GM23248 (cell line): Measurements from ENCODE around the gene CAMTA1. TPM values are rescaled to one million over a fixed set of nuclear protein-coding genes. Genes with fewer than 3 reads are reported as not detected.

ENCODE experiments used
- DNase-seq: peaks from one replicate; pipeline ENCODE4 v3.0.0-alpha.2; 2015
- H2AFZ ChIP-seq: fragments of 200-600 bp; sonication (generic); 2 replicates; pipeline ENCODE4 v1.6.1; 2016; ENCODE audit warnings: antibody characterized with exemption
- H3F3A ChIP-seq: fragments of 200-600 bp; sonication (generic); 2 replicates; pipeline ENCODE4 v1.6.1; 2016; ENCODE audit warnings: mild to moderate bottlenecking, antibody characterized with exemption, mixed run types; ENCODE audit not compliant: insufficient read depth
- H3K27ac ChIP-seq: fragments of 200-600 bp; sonication (generic); 2 replicates; pipeline ENCODE4 v1.5.1; 2016; ENCODE audit warnings: mild to moderate bottlenecking
- H3K27me3 ChIP-seq: fragments of 200-600 bp; sonication (generic); replicated peaks from 2 replicates; pipeline ENCODE4 v1.6.1; 2016; ENCODE audit warnings: mild to moderate bottlenecking; ENCODE audit not compliant: insufficient read depth
- H3K36me3 ChIP-seq: fragments of 200-600 bp; sonication (generic); 2 replicates; pipeline ENCODE4 v1.6.1; 2016; ENCODE audit warnings: low read depth, mild to moderate bottlenecking
- H3K4me1 ChIP-seq: fragments of 200-600 bp; sonication (generic); 2 replicates; pipeline ENCODE4 v1.6.1; 2016; ENCODE audit warnings: mild to moderate bottlenecking; ENCODE audit not compliant: insufficient read depth
- H3K4me2 ChIP-seq: fragments of 200-600 bp; sonication (generic); one replicate; pipeline ENCODE4 v1.6.1; 2016; ENCODE audit warnings: mild to moderate bottlenecking; ENCODE audit not compliant: unreplicated experiment
- H3K4me3 ChIP-seq: fragments of 200-600 bp; sonication (generic); 2 replicates; pipeline ENCODE4 v1.5.1; 2016; ENCODE audit warnings: mild to moderate bottlenecking
- H3K79me2 ChIP-seq: fragments of 200-600 bp; sonication (generic); 2 replicates; pipeline ENCODE4 v1.6.1; 2016; ENCODE audit warnings: mild to moderate bottlenecking; ENCODE audit not compliant: insufficient read depth
- H3K9ac ChIP-seq: fragments of 200-600 bp; sonication (generic); 2 replicates; pipeline ENCODE4 v1.6.1; 2016; ENCODE audit warnings: mild to moderate bottlenecking
- H3K9me2 ChIP-seq: fragments of 200-600 bp; sonication (generic); 2 replicates; pipeline ENCODE4 v1.6.1; 2016; ENCODE audit warnings: mixed run types, mild to moderate bottlenecking, moderate library complexity; ENCODE audit not compliant: insufficient read depth
- H3K9me3 ChIP-seq: fragments of 200-600 bp; sonication (generic); one replicate; pipeline ENCODE4 v1.6.1; 2017; ENCODE audit warnings: low read depth
- H4K20me1 ChIP-seq: fragments of 200-600 bp; sonication (generic); 2 replicates; pipeline ENCODE4 v1.6.0; 2016; ENCODE audit not compliant: insufficient read depth
- EZH2 ChIP-seq: fragments of 200-600 bp; sonication (generic); IDR thresholded peaks from 2 replicates; pipeline ENCODE4 v1.6.1; 2018; ENCODE audit warnings: antibody characterized with exemption, mild to moderate bottlenecking; ENCODE audit not compliant: insufficient read depth, poor library complexity, severe bottlenecking
- EZH2phosphoT487 ChIP-seq: fragments of 200-600 bp; sonication (generic); IDR thresholded peaks from 2 replicates; pipeline ENCODE4 v1.6.1; 2018; ENCODE audit warnings: antibody characterized with exemption, moderate library complexity, mild to moderate bottlenecking, low read depth; ENCODE audit not compliant: insufficient read depth
- WGBS, 2 experiments: methylation state at CpG; one replicate each; pipeline ENCODE4 v1.1.6; 2015 to 2017; ENCODE audit warnings: low lambda C conversion rate in 2 of 2, low coverage in 1 of 2; ENCODE audit errors: missing lambda C conversion rate in 2 of 2; 5-methylcytosine and 5-hydroxymethylcytosine counted together
- in situ Hi-C: fragments of 300-500 bp; cut with MboI; formaldehyde crosslinking; loops from 2 replicates; pipeline ENCODE4 v1.15.0; 2020
- polyA plus RNA-seq: library from polyadenylated mRNA; unstranded; fragments of >200 nt; fragmentation: Nextera tagmentation; extraction: Ambion mirVana; gene quantifications from 2 replicates; pipeline ENCODE4 v1.2.1, GENCODE V29; 2016
- total RNA-seq: library from RNA; depleted of rRNA; stranded (reverse); fragments of >200 nt; shearing (Covaris generic); gene quantifications from 2 replicates; pipeline ENCODE4 v1.2.3, GENCODE V29; 2014

Gene CAMTA1
- total and polyA plus RNA-seq, 2 experiments from 2014 or later = 50.1 to 165 TPM

- no peaks in the 10 kb centered on the region for H3F3A ChIP-seq
- no peak for DNase-seq
- H3K4me2 ChIP-seq = no peak overlapping the region
- H2AFZ ChIP-seq = no peak overlapping the region
- in situ Hi-C loops = no loop called here
- whole genome bisulfite sequencing, 2 experiments = 35 to 41% methylated on average over 9 of the region's 9 CpGs
- no peak overlapping the region for H3K27ac ChIP-seq
- H4K20me1 ChIP-seq = no peaks in the 10 kb centered on the region
- no peaks in the 10 kb centered on the region for H3K9me2 ChIP-seq
- no peaks in the 10 kb centered on the region for H3K79me2 ChIP-seq
- TF ChIP-seq EZH2 = no peak
- TF ChIP-seq EZH2phosphoT487 = no peak
- H3K4me1 ChIP-seq = no peaks in the 10 kb centered on the region
- H3K27me3 ChIP-seq = no peaks in the 10 kb centered on the region; the same call in 1 of the 2 replicates
- no peaks in the 10 kb centered on the region for H3K9me3 ChIP-seq
- no peak overlapping the region for H3K4me3 ChIP-seq
- no peaks in the 10 kb centered on the region for H3K36me3 ChIP-seq
- no peak overlapping the region for H3K9ac ChIP-seq
Measured at GRCh38 chr1:7611421-7612010, 826.3 kb downstream of the CAMTA1 start.

GRCh38 chr1:7613106-7613850 lies 828.0 kb downstream of the CAMTA1 start:
- Histone ChIP-seq H3K79me2 (no peaks in the 10 kb centered on the region), H3K4me3 (no peak overlapping the region), H3K27ac (no peak overlapping the region), H3F3A (no peaks in the 10 kb centered on the region), H3K36me3 (no peaks in the 10 kb centered on the region), H3K4me1 (no peaks in the 10 kb centered on the region), H3K27me3 (no peaks in the 10 kb centered on the region; the same call in 1 of the 2 replicates), H2AFZ (no peak overlapping the region), H3K4me2 (no peak overlapping the region), H3K9me2 (no peaks in the 10 kb centered on the region), H3K9ac (no peak overlapping the region), H4K20me1 (no peaks in the 10 kb centered on the region), H3K9me3 (no peaks in the 10 kb centered on the region)
- in situ Hi-C loops = no loop called here
- WGBS, 2 experiments = 20 to 29% methylated on average over 16 to 18 of the region's 18 CpGs
- TF ChIP-seq EZH2phosphoT487 = no peak
- TF ChIP-seq EZH2 = no peak
- DNase-seq = peak; percentile 30

- in situ Hi-C loops = no loop called here
- Histone ChIP-seq H3K4me2 (no peak overlapping the region), H3K9ac (no peak overlapping the region), H3K79me2 (no peaks in the 10 kb centered on the region), H3K4me1 (no peaks in the 10 kb centered on the region), H3K36me3 (no peaks in the 10 kb centered on the region), H2AFZ (no peak overlapping the region), H3K27me3 (no peaks in the 10 kb centered on the region; the same call in 1 of the 2 replicates), H3K27ac (no peak overlapping the region), H3F3A (no peaks in the 10 kb centered on the region), H3K4me3 (no peak overlapping the region), H3K9me3 (no peaks in the 10 kb centered on the region), H4K20me1 (no peaks in the 10 kb centered on the region), H3K9me2 (no peaks in the 10 kb centered on the region)
- DNase-seq = no peak
- no peak for TF ChIP-seq EZH2
- TF ChIP-seq EZH2phosphoT487 = no peak
- WGBS, 2 experiments = 14 to 66% methylated on average over 1 to 4 of the region's 4 CpGs
Measured at GRCh38 chr1:7613851-7614205, 828.6 kb downstream of the CAMTA1 start.

GRCh38 chr1:7614576-7615074 lies 829.4 kb downstream of the CAMTA1 start:
- WGBS, 2 experiments = 58 to 64% methylated on average over 9 of the region's 9 CpGs
- in situ Hi-C loops = no loop called here
- Histone ChIP-seq H3K27ac (no peak overlapping the region), H4K20me1 (no peaks in the 10 kb centered on the region), H3K9ac (no peak overlapping the region), H3F3A (no peaks in the 10 kb centered on the region), H3K9me2 (no peaks in the 10 kb centered on the region), H3K79me2 (no peaks in the 10 kb centered on the region), H3K4me3 (no peak overlapping the region), H3K27me3 (no peaks in the 10 kb centered on the region; the same call in 1 of the 2 replicates), H2AFZ (no peak overlapping the region), H3K9me3 (no peaks in the 10 kb centered on the region), H3K4me1 (no peaks in the 10 kb centered on the region), H3K4me2 (no peak overlapping the region), H3K36me3 (no peaks in the 10 kb centered on the region)
- TF ChIP-seq EZH2phosphoT487 = no peak
- DNase-seq = no peak
